DOHH2 (cell line): ENCODE data around the gene YEATS2.
"Not testable (repeated sequence)": the region's sequence is repeated elsewhere in the genome, so short reads cannot be mapped to it uniquely, and the experiment has no call there.

Experiments used
- H3F3A ChIP-seq: fragments of 200-600 bp; sonication (generic), shearing (Covaris generic); 2 replicates; pipeline ENCODE4 v1.6.0; 2016; ENCODE audit warnings: antibody characterized with exemption, mild to moderate bottlenecking; ENCODE audit not compliant: control insufficient read depth, insufficient read depth
- H3K27ac ChIP-seq: fragments of 200-600 bp; sonication (generic); 2 replicates; pipeline ENCODE4 v1.5.1; 2014; ENCODE audit warnings: low read depth, mild to moderate bottlenecking, low read length, moderate library complexity
- H3K27me3 ChIP-seq: fragments of 200-600 bp; sonication (generic); 2 replicates; pipeline ENCODE4 v1.6.1; 2014; ENCODE audit warnings: mild to moderate bottlenecking, low read length, mixed read lengths; ENCODE audit not compliant: control insufficient read depth
- H3K36me3 ChIP-seq: fragments of 200-600 bp; sonication (generic); 2 replicates; pipeline ENCODE4 v1.6.1; 2014; ENCODE audit warnings: mild to moderate bottlenecking, low read length, moderate library complexity, mixed read lengths; ENCODE audit not compliant: control insufficient read depth
- H3K4me1 ChIP-seq: fragments of 200-600 bp; sonication (generic); 2 replicates; pipeline ENCODE4 v1.6.1; 2014; ENCODE audit warnings: mild to moderate bottlenecking, low read length, mixed read lengths; ENCODE audit not compliant: control insufficient read depth
- H3K4me2 ChIP-seq: fragments of 200-600 bp; sonication (generic); 2 replicates; pipeline ENCODE4 v1.6.0; 2014; ENCODE audit warnings: mild to moderate bottlenecking, low read length, moderate library complexity
- H3K4me3 ChIP-seq: fragments of 200-600 bp; sonication (generic); 2 replicates; pipeline ENCODE4 v1.5.1; 2014; ENCODE audit warnings: mild to moderate bottlenecking, low read length, mixed read lengths
- H3K79me2 ChIP-seq: fragments of 200-600 bp; sonication (generic); 2 replicates; pipeline ENCODE4 v1.6.1; 2014; ENCODE audit warnings: mild to moderate bottlenecking, low read length, mixed read lengths; ENCODE audit not compliant: control insufficient read depth
- H3K9me2 ChIP-seq: fragments of 200-600 bp; sonication (generic); replicated peaks from 2 replicates; pipeline ENCODE4 v1.6.1; 2014; ENCODE audit warnings: mild to moderate bottlenecking, low read length, mixed read lengths; ENCODE audit not compliant: control insufficient read depth
- H3K9me3 ChIP-seq: fragments of 200-600 bp; sonication (generic); 2 replicates; pipeline ENCODE4 v1.6.1; 2014; ENCODE audit warnings: antibody characterized with exemption, low read length, mixed read lengths; ENCODE audit not compliant: control insufficient read depth, insufficient read depth
- H4K20me1 ChIP-seq: fragments of 200-600 bp; sonication (generic); 2 replicates; pipeline ENCODE4 v1.6.0; 2014; ENCODE audit warnings: low read depth, mild to moderate bottlenecking, antibody characterized with exemption, low read length, moderate library complexity; ENCODE audit not compliant: control insufficient read depth, insufficient read depth
- EZH2phosphoT487 ChIP-seq: fragments of 200-600 bp; sonication (generic); IDR thresholded peaks from 2 replicates; pipeline ENCODE4 v1.6.1; 2017; ENCODE audit warnings: borderline replicate concordance, mild to moderate bottlenecking, antibody characterized with exemption, low read length, moderate library complexity, mixed read lengths
- TF ChIP-seq, protein P1 (sequence below): fragments of 200-600 bp; sonication (generic); IDR thresholded peaks from one replicate; pipeline ENCODE4 v1.5.1; 2014; ENCODE audit warnings: antibody characterized with exemption, mild to moderate bottlenecking, low read depth, low read length; ENCODE audit not compliant: poor library complexity, severe bottlenecking

Gene YEATS2

DNA sequence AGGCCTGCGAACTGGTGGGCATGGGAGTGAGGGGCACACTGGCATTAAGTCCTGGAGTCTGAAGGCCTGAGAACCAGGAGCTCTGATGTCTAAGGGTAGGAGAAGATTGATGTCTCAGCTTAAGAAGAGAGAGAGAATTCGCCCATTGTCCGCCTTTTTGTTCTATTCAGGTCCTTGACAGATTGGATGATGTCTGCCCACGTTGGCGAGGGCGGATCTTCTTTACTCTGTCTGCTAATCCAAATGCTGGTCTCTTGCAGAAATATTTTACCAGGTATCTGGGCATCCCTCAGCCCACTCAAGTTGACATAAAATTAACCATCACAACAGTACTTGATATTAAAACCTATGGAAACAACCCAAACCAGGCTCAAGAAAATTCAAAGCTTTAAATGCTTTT is 83.6 kb downstream of the YEATS2 start:
- no peak overlapping the region for H3K4me2 ChIP-seq
- H3K9me3 ChIP-seq, result no peaks in the 10 kb centered on the region
- H3K27me3 ChIP-seq, result no peaks in the 10 kb centered on the region
- H3K9me2 ChIP-seq, result no peaks in the 10 kb centered on the region
- peaks cover 16% of the 10 kb centered on the region for H3K79me2 ChIP-seq
- peaks cover 83% of the 10 kb centered on the region for H3K36me3 ChIP-seq
- no peak overlapping the region for H3K4me3 ChIP-seq
- H3K4me1 ChIP-seq, result peaks cover 15% of the 10 kb centered on the region
- H3K27ac ChIP-seq, result no peak overlapping the region
- no peaks in the 10 kb centered on the region for H4K20me1 ChIP-seq
- peaks cover 8% of the 10 kb centered on the region; the same call in 1 of the 2 replicates for H3F3A ChIP-seq
- TF ChIP-seq, protein P1, sequence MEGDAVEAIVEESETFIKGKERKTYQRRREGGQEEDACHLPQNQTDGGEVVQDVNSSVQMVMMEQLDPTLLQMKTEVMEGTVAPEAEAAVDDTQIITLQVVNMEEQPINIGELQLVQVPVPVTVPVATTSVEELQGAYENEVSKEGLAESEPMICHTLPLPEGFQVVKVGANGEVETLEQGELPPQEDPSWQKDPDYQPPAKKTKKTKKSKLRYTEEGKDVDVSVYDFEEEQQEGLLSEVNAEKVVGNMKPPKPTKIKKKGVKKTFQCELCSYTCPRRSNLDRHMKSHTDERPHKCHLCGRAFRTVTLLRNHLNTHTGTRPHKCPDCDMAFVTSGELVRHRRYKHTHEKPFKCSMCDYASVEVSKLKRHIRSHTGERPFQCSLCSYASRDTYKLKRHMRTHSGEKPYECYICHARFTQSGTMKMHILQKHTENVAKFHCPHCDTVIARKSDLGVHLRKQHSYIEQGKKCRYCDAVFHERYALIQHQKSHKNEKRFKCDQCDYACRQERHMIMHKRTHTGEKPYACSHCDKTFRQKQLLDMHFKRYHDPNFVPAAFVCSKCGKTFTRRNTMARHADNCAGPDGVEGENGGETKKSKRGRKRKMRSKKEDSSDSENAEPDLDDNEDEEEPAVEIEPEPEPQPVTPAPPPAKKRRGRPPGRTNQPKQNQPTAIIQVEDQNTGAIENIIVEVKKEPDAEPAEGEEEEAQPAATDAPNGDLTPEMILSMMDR, result no peak
- TF ChIP-seq EZH2phosphoT487, result no peak

GRCh38 chr3:183782576-183783276 is 85.1 kb downstream of the YEATS2 start:
- TF ChIP-seq, protein P1, result no peak
- Histone ChIP-seq H4K20me1 (no peaks in the 10 kb centered on the region), H3K4me1 (peaks cover 15% of the 10 kb centered on the region), H3K4me2 (no peak overlapping the region), H3K9me2 (no peaks in the 10 kb centered on the region), H3K4me3 (no peak overlapping the region), H3K27ac (no peak overlapping the region), H3F3A (0 out of 2 replicates have a peak, but pooled peaks cover 2% of the 10 kb centered on the region), H3K9me3 (no peaks in the 10 kb centered on the region), H3K36me3 (peaks cover 80% of the 10 kb centered on the region), H3K27me3 (no peaks in the 10 kb centered on the region), H3K79me2 (peaks cover 16% of the 10 kb centered on the region)

DNA sequence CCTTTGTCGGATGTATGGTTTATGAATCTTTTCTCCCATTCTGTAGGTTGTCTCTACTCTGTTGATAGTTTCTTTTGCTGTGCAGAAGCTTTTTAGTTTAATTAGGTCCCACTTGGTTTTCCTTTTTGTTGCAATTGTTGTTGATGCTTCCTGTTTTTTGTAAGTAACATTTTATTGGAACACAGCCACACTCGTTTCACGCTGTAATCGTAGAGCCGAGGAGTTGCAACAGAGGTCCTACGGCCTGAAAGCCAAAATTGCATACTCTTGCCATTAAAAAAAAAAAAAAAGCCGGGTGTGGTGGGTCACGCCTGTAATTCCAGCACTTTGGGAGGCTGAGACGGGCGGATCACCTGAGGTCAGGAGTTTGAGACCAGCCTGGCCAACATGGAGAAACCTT is 86.9 kb downstream of the YEATS2 start:
- H3K27me3 ChIP-seq, H3K27ac ChIP-seq, H3K4me3 ChIP-seq, H3K9me3 ChIP-seq, H3K9me2 ChIP-seq, H3K4me2 ChIP-seq, H4K20me1 ChIP-seq, H3F3A ChIP-seq: not testable (repeated sequence)
- peaks cover 15% of the 10 kb centered on the region for H3K4me1 ChIP-seq
- peaks cover 16% of the 10 kb centered on the region for H3K79me2 ChIP-seq
- H3K36me3 ChIP-seq, result peaks cover 79% of the 10 kb centered on the region

DNA sequence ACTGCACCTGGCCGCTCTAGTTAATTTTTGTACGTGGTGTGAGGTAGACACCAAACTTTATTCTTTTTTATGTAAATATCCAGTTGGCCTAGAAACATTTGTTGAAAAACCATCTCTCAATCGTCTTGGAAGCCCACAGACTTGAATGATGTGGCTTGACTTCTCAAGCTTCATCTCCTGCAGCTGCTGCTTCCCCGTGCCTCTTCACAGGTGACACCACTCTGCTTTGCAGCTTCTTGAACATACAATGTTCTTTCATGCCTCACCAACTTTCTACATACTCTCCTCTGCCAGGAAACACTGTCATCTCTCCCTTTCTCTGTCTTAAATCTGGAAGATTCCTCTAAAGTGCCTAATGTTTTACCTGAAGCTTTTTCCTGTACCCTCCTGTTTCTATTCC is 92.2 kb downstream of the YEATS2 start:
- Histone ChIP-seq H3K27me3 (no peaks in the 10 kb centered on the region), H3K4me1 (no peaks in the 10 kb centered on the region), H3F3A (peaks cover 3% of the 10 kb centered on the region; the same call in 1 of the 2 replicates), H3K36me3 (peaks cover 84% of the 10 kb centered on the region), H4K20me1 (no peaks in the 10 kb centered on the region), H3K79me2 (no peaks in the 10 kb centered on the region), H3K9me2 (no peaks in the 10 kb centered on the region), H3K27ac (no peak overlapping the region), H3K9me3 (no peaks in the 10 kb centered on the region), H3K4me3 (no peak overlapping the region), H3K4me2 (no peak overlapping the region)
- TF ChIP-seq, protein P1, result no peak
- TF ChIP-seq EZH2phosphoT487, result no peak
